ENCODE data around the gene HNRNPDL.

HNRNPDL gene

DNA sequence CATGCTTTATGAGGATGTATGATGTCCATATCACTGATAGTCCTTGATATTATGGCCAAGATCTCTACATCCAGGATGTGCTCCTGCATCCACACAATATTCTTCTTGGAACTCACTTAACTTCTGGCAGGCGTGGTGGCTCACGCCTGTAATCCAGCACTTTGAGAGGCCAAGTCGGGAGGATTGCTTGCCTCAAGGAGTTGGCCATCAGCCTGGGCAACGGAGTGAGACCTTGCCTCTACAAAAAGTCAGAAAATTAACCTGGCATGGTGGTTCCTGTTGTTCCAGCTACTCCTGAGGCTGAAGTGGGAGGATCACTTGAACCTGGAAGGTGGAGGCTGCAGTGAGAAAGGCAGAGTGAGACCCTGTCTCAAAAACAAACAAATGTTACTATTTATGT, 54.2 kb downstream of the HNRNPDL start:
- Histone ChIP-seq H3K4me1 (ENCODE audit: control insufficient read depth, insufficient read depth, low read length, poor library complexity, severe bottlenecking) (peaks cover 4% of the 10 kb centered on the region), H3K27me3 (replicated peaks; ENCODE audit: control insufficient read depth, insufficient read depth, low read length, poor library complexity, severe bottlenecking) (no peaks in the 10 kb centered on the region), H3K4me3 (ENCODE audit: insufficient read depth, low read depth, low read length, poor library complexity, severe bottlenecking) (no peak overlapping the region), H3K9me3 (ENCODE audit: control insufficient read depth, low read length) (no peaks in the 10 kb centered on the region), H3K27ac (ENCODE audit: insufficient read depth, low read length, poor library complexity, severe bottlenecking) (no peak overlapping the region), H3K36me3 (ENCODE audit: control insufficient read depth, insufficient read depth, low read length) (no peaks in the 10 kb centered on the region)
- DNase-seq, result no peak

DNA sequence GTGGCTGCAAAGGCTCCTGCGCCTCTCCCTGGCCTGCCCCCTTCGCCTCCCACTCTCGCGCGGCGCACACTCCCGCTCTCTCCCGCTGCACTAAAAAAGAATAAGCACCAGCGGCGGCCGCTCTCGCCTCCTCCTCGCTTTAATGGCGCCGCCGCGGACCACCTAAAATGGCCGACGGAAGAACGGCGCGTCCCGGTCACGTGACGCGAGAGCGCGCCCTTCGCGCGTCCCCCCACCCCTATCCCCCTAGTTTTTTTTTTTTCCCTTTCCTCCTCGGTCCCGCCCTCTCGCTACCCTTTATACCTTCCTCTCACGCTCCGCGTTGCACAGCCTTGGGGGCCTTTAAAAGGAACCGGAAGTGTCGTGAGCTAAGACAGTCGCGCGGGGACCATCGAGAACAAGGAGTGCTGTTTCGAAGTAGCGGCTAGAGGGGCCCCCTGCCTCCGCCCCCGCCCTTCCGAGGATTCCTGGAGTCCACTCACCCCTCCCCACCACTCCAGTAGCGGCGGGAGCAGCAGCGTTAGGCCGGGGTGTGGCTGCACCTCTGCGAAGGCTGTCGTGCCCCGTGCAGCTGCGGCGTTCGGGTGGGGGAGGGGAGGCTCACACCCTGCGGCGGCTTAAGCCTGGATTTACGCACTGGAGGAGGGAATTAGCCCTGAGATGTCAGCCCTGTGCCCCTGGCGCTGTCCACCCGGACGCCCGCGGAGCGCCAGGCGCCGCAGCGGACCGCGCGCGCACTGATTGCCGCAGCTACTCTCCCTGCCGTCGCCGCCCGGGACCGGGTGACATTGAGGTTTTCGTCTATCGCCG, 56.2 kb downstream of the HNRNPDL start, which contains the start of gene HNRNPD:
HNRNPD (minus strand) TSS at position 176 of the 810 bp plus-strand sequence. CDS start 313 bp downstream, outside the sequence.
- Histone ChIP-seq H3K9me3 (ENCODE audit: control insufficient read depth, low read length) (no peaks in the 10 kb centered on the region), H3K4me1 (ENCODE audit: control insufficient read depth, insufficient read depth, low read length, poor library complexity, severe bottlenecking) (peaks cover 21% of the 10 kb centered on the region), H3K4me3 (ENCODE audit: insufficient read depth, low read depth, low read length, poor library complexity, severe bottlenecking) (peak within 1 kb of the TSS; percentile 99), H3K27me3 (replicated peaks; ENCODE audit: control insufficient read depth, insufficient read depth, low read length, poor library complexity, severe bottlenecking) (no peaks in the 10 kb centered on the region), H3K36me3 (ENCODE audit: control insufficient read depth, insufficient read depth, low read length) (peaks cover 2% of the 10 kb centered on the region), H3K27ac (ENCODE audit: insufficient read depth, low read length, poor library complexity, severe bottlenecking) (peak within 1 kb of the TSS; percentile 99)
- peak; percentile 87 to 89 (median 87) for DNase-seq

DNA sequence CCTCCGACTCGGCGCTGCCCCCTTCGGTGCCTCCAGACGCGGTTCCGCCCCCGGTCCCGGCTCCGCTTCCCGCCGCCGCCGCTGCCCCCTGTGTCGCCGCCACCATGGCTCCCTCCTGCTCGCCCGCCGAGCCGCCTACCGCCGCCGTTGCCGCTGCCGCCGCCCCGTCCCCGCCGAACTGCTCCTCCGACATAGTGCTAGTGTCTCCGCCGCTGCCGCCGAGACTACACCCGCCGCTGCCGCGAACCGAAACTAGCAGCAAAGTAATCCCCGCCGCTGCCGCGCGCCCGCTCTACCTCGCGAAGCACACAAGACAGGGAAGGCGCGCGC, 56.8 kb downstream of the HNRNPDL start:
- Histone ChIP-seq H3K9me3 (ENCODE audit: control insufficient read depth, low read length) (no peaks in the 10 kb centered on the region), H3K27ac (ENCODE audit: insufficient read depth, low read length, poor library complexity, severe bottlenecking) (peak overlapping the region; percentile 99), H3K4me1 (ENCODE audit: control insufficient read depth, insufficient read depth, low read length, poor library complexity, severe bottlenecking) (peaks cover 27% of the 10 kb centered on the region), H3K36me3 (ENCODE audit: control insufficient read depth, insufficient read depth, low read length) (peaks cover 7% of the 10 kb centered on the region), H3K27me3 (replicated peaks; ENCODE audit: control insufficient read depth, insufficient read depth, low read length, poor library complexity, severe bottlenecking) (no peaks in the 10 kb centered on the region), H3K4me3 (ENCODE audit: insufficient read depth, low read depth, low read length, poor library complexity, severe bottlenecking) (peak overlapping the region; percentile 99)
- no peak for DNase-seq

Measured in effector memory CD4-positive, alpha-beta T cell (primary cell).